ENCODE data around the gene PPAN. TPM values are rescaled to one million over a fixed set of nuclear protein-coding genes. Genes with fewer than 3 reads are reported as not detected.

Gene PPAN
- polyA plus RNA-seq, 1 donor (not counting 4 experiments of a cell fraction or from before 2014, with no cell fraction given), result 32.3 TPM

GRCh38 chr19:10152100-10152499, 45.9 kb downstream of the PPAN start:
- no peak overlapping the region for H3K27ac ChIP-seq (ENCODE audit: control insufficient read depth, insufficient read depth, low read length)
- dilution Hi-C loops (cut with MboI; ENCODE audit: extremely low pct_ligation_motif_present, low sequenced_read_pairs), result no loop called here
- H4K20me1 ChIP-seq (ENCODE audit: control insufficient read depth, extremely low read depth, insufficient read depth, low read length), result no peaks in the 10 kb centered on the region
- no peak for DNase-seq (ENCODE audit: low read depth, low spot score)
- no peaks in the 10 kb centered on the region for H3K4me1 ChIP-seq (ENCODE audit: control insufficient read depth, extremely low read depth, insufficient read depth, low read length)
- TF ChIP-seq EZH2 (IDR thresholded peaks at IDR 0.05; ENCODE audit: low read length) (no peak), CTCF (optimal IDR thresholded peaks at IDR 0.05 in 1 of 3, IDR thresholded peaks at IDR 0.05 in 1 of 3, conservative IDR thresholded peaks at IDR 0.05 in 1 of 3; ENCODE audit: extremely low read depth in 1 of 3, insufficient read depth in 2 of 3, low read length in 3 of 3) (no peak)
- H3K9me3 ChIP-seq (ENCODE audit: control insufficient read depth, low read depth, low read length), result no peaks in the 10 kb centered on the region
- H3K9ac ChIP-seq (ENCODE audit: control insufficient read depth, extremely low read depth, insufficient read depth, low read length), result no peak overlapping the region
- H2AFZ ChIP-seq (ENCODE audit: control insufficient read depth, low read length), result no peak overlapping the region
- H3K36me3 ChIP-seq (ENCODE audit: control insufficient read depth in 2 of 2, extremely low read depth in 1 of 2, insufficient read depth in 2 of 2, low read length in 2 of 2), result peaks cover 38 to 50% of the 10 kb centered on the region in 2 experiments
- no peaks in the 10 kb centered on the region for H3K79me2 ChIP-seq (ENCODE audit: control insufficient read depth, insufficient read depth, low read length)
- no peaks in the 10 kb centered on the region for H3K27me3 ChIP-seq (ENCODE audit: control insufficient read depth, extremely low read depth, insufficient read depth, low read length)
- no peaks in the 10 kb centered on the region for H3K9me1 ChIP-seq (ENCODE audit: control insufficient read depth, extremely low read depth, insufficient read depth, low read length)
- FAIRE-seq, result no peak
- H3K4me2 ChIP-seq (ENCODE audit: control insufficient read depth, extremely low read depth, insufficient read depth, low read depth, low read length), result no peak overlapping the region
- H3K4me3 ChIP-seq (ENCODE audit: control insufficient read depth in 2 of 3, extremely low read depth in 1 of 3, insufficient read depth in 2 of 3, low read depth in 1 of 3, low read length in 3 of 3), result no peak overlapping the region

- H3K4me1 ChIP-seq (ENCODE audit: control insufficient read depth, extremely low read depth, insufficient read depth, low read length), result no peaks in the 10 kb centered on the region
- no peaks in the 10 kb centered on the region for H3K79me2 ChIP-seq (ENCODE audit: control insufficient read depth, insufficient read depth, low read length)
- H3K9me3 ChIP-seq (ENCODE audit: control insufficient read depth, low read depth, low read length), result no peaks in the 10 kb centered on the region
- H3K36me3 ChIP-seq (ENCODE audit: control insufficient read depth in 2 of 2, extremely low read depth in 1 of 2, insufficient read depth in 2 of 2, low read length in 2 of 2), result peaks cover 52 to 54% of the 10 kb centered on the region in 2 experiments
- H3K4me3 ChIP-seq (ENCODE audit: control insufficient read depth in 2 of 3, extremely low read depth in 1 of 3, insufficient read depth in 2 of 3, low read depth in 1 of 3, low read length in 3 of 3), result no peak overlapping the region
- no peaks in the 10 kb centered on the region for H4K20me1 ChIP-seq (ENCODE audit: control insufficient read depth, extremely low read depth, insufficient read depth, low read length)
- FAIRE-seq (no peak), DNase-seq (ENCODE audit: low read depth, low spot score) (no peak)
- H3K27me3 ChIP-seq (ENCODE audit: control insufficient read depth, extremely low read depth, insufficient read depth, low read length), result no peaks in the 10 kb centered on the region
- H3K4me2 ChIP-seq (ENCODE audit: control insufficient read depth, extremely low read depth, insufficient read depth, low read depth, low read length), result no peak overlapping the region
- no peaks in the 10 kb centered on the region for H3K9me1 ChIP-seq (ENCODE audit: control insufficient read depth, extremely low read depth, insufficient read depth, low read length)
- dilution Hi-C loops (cut with MboI; ENCODE audit: extremely low pct_ligation_motif_present, low sequenced_read_pairs), result no loop called here
- TF ChIP-seq CTCF (optimal IDR thresholded peaks at IDR 0.05 in 1 of 3, IDR thresholded peaks at IDR 0.05 in 1 of 3, conservative IDR thresholded peaks at IDR 0.05 in 1 of 3; ENCODE audit: extremely low read depth in 1 of 3, insufficient read depth in 2 of 3, low read length in 3 of 3) (no peak), EZH2 (IDR thresholded peaks at IDR 0.05; ENCODE audit: low read length) (no peak)
- H3K9ac ChIP-seq (ENCODE audit: control insufficient read depth, extremely low read depth, insufficient read depth, low read length), result no peak overlapping the region
- no peak overlapping the region for H3K27ac ChIP-seq (ENCODE audit: control insufficient read depth, insufficient read depth, low read length)
- no peak overlapping the region for H2AFZ ChIP-seq (ENCODE audit: control insufficient read depth, low read length)
These were observed 49.7 kb downstream of the PPAN start for GRCh38 chr19:10155839-10156238.
